GM20431 (cell line): ENCODE measurements around the gene UROS.

Experiments
- in situ Hi-C: fragments of 300-500 bp; cut with MseI, MboI; formaldehyde crosslinking; loops from one replicate; pipeline ENCODE4 v1.15.0; 2020; ENCODE audit warnings: low sequenced_read_pairs; ENCODE audit not compliant: unreplicated experiment

The UROS gene

DNA sequence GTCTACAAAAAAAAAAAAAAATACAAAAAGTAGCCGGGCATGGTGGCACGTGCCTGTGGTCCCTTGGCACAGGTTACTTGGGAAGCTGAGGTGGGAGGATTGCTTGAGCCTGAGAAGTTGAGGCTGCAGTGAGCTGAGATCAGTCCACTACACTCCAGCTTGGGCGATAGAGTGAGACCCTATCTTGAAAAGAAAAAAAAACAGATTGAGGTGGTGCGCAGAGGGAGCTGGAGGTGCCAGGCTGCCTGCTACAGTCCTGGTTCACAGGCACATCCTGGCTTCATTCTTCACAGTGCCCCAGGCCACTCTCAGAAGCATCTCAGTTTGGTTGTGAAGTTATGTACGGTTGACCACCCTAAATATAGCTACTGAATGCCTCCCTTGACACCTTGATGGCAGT lies 52.2 kb downstream of the UROS start:
- in situ Hi-C loops: no loop called here

DNA sequence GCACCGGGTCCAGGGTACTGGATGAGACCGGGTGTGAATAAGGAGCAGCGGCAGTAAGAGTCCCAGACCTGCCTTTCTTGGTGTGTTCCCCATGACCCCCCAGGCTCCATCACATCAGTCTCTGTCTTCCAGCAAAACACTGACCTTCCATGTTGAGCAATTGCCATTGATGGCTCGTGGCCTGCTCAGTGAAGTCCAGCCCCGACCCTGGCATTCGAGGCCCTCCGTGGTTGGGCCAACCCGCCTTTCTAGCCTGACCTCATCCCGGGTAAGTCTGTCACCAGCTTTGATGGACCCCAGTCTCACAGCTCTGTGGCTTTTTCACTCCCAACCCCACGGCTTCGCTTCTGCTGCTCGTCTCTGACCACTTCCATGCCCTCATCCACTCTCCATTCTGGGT lies 53.9 kb downstream of the UROS start:
- in situ Hi-C loops: no loop called here

DNA sequence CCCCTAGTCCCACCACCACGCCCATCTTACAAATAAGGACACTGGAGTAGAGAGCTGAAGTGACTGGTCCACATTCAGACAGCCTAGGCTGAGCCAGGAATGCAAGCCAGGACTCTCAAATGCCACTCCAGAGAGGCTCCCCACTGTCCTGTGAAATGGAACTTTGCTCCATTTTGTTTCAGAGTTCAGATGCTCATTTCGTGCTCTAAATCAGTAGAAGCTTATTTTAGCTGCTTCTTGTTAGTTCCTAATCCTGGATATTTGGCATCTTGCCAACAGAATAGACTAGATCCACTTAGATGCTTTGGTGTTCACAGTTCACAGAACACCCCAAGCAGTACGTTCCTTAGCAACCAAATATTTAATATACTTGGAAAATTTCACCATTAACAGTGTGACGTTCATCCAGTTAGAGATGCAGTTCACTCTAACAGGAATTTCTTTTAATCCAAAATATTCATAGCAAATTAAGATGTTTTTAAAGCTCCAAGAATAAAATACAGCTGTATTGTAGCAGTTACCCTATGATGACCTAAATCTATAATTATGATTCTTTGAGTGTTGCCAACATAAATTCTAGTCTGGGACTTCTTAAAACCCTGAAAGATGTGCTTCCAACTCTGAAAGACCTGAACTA lies 54.7 kb downstream of the UROS start:
- in situ Hi-C loops: no loop called here

DNA sequence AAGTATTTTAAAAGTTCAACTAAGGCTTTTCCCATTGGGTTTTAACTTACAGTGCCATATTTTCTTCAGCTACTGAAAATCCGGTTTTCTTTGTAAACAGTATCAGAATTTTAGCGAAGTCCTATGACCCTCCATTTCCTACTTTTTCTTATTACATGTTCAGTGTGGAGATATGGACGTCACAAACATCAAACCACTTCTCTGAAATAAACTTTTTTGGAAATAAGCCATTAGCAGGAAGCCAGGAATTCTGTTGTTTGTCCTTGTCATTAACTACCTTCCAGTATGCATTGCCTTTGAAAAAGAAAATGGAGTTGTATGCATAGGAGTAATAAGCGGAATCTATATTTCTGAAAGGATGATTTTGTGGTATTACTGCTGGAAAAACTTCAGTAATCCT lies 56.5 kb downstream of the UROS start:
- in situ Hi-C loops: no loop called here

DNA sequence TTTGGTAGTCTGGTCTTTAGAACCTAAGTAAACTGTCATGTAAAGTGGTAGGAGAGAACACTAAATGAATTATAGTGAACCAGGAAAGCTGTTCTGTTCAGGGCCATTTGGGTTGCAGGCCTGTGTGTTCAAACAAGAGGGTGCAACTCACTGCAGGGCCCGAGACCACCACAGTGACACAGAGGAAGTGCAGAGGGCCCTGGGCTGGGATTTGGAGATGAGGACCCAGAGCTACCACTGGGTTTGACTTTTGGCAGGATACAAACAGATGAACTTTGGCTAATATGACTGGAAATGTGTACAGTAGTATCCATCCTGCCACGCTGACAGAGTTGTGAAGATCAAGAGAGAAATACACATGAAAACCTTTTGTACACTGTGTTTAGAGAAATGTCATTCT lies 57.2 kb downstream of the UROS start:
- in situ Hi-C loops: no loop called here

DNA sequence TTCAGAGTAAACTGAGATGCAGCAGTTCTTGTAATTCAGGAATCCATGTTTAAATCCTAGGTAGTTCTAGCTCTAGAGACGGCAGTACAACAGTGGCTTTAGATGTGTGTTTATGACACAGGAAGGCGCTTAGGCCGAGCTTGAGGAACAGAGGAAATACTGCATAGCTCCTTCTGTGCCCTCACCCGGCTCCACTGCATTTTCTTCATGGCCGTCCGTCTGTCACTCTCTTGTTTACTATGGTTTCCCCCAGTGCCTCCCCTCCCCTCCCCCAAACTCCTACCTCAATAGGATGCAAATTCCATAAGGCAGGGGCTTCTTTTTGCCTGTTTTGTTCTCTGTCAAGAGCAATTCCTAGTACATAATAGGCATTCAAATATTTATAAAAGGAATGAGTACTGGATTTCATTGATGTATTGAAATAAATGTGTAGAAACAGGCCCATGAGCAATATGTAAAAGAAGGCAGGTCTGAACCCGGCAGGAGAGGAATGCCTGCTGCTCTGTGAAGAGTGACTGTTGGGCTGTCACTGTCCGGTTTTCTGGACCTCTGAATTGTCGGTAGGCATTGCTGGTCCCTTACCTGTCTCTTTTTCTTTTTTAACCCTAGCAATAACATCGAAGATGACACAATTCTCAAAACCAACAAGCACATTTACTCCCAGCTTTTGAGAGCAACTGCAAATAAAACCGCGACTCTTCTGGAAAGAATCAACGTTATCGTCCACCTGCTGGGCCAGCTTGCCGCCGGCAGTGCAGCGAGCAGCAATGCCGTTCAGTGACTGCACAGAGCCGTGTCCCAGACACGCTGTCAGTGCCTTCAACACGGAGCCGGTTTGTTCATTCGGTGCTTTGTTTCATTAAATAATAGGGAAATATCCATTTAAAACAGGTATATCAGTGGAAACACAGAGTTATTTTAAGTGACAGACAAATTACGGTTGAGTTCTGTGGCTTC lies 60.1 kb downstream of the UROS start:
- in situ Hi-C loops: no loop called here

DNA sequence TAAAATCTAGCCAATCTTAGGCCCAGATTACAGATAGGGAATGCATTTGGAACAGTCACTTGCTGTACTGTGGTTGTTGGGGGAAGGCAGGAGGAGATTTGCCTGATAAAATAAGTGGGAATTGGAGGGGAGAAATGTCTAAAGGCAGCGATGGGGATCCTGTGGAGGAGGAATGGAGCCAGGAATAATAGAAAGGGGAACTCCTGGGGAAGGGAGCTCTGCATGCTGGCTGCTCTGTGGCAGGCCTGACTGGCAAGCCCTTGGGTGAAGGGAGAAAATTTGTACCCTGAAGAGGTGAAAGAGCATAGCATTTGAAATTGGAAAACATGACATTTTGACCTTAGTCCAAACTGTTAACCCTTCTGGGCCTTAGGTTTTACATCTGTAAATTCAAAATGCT lies 61.1 kb downstream of the UROS start:
- in situ Hi-C loops: no loop called here

DNA sequence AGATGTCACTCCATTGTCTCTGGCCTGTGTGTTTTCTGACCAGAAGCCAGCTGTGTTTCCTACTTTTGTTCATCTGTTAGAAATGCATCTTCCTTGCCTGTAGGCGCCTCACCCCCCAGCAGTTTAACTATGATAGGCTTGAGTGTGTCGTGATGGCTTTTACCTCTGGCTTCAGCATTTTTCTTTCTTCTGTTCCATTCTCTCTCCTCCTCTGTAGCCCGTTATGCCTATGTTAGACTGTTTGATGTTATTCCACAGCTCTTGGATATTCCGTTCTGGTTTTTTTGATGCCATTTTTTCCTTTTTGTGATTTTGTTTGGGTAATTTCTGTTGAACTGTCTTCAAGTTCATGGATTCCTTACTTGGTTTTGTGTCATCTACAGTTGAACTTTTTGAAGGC lies 65.3 kb downstream of the UROS start:
- in situ Hi-C loops: no loop called here

DNA sequence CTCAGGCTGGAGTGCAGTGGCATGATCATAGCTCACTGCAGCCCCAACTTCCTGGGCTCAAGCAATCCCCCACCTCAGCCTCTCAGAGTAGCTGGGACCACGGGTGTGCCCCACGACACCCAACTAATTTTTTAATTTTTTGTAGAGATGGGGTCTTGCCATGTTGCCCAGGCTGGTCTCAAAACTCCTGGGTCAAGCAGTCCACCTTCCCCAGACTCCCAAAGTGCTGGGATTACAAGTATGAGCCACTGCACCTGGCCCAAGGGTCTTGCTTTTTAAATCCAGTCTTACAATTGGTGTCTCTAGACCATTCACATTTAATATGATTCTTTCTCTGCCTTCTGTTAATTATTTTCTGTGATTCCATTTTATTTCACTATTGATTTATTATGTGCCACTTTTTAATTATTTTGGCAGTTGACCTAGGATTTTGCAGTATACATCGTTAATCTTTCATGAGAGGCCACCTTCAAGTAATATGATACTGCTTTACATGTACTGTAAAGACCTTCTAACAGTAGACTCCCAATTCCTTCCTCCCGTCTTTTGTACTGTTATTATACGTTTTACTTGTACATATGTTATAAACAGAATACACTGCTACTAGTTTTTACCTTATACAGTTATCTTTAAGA lies 66.1 kb downstream of the UROS start:
- in situ Hi-C loops: no loop called here

DNA sequence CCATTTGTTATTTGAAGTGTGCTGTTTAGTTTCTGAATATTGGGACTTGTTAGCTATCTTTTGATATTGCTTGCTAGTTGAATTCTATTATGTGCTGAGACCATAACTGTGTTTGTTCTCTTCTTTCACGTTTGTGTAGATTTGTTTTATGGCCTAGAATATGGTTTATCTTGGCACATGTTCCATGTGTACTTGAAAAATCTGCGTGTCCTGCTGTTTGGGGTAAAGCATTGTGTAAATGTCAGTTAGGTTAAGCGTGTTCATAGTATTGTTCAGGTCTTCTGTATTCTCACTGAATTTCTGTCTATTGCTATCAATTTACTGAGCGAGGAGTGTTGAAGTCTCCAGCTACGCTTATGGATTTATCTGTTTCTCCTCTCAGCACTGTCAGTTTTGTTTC lies 66.9 kb downstream of the UROS start:
- in situ Hi-C loops: no loop called here

DNA sequence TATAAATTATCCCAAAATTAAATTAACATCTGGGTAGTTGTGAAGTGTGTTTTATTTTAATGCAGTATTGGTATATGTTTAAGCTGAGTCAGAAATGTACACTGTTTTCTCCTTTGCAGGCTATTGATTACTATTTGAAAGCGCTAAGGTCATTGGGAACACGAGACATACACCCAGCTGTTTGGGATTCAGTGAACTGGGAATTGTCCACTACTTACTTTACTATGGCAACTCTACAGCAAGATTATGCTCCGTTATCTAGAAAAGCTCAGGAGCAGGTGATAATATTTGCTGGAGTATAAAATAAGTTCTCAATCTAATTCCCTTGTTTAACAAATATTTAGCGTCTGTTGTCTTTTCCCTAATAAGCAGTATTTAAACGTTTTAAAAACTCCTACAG lies 75.6 kb downstream of the UROS start:
- in situ Hi-C loops: no loop called here

DNA sequence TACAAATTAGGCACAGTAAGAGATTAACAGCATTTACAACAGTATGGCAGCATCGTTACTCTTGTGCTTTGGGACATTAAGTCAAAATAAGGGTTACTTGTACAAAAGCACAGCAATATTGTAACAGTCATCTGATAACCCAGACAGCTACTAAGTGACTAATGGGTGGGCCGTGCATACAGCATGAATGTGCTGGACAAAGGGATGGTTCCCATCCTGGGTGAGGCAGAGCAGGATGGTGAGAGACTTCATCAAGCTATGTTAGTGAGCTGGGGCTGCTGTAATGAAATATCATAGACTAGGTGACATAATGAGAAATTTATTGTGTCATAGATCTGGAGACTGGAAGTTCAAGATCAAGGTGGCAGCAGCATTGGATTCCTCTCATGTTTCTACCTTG lies 78.1 kb downstream of the UROS start:
- in situ Hi-C loops: no loop called here

DNA sequence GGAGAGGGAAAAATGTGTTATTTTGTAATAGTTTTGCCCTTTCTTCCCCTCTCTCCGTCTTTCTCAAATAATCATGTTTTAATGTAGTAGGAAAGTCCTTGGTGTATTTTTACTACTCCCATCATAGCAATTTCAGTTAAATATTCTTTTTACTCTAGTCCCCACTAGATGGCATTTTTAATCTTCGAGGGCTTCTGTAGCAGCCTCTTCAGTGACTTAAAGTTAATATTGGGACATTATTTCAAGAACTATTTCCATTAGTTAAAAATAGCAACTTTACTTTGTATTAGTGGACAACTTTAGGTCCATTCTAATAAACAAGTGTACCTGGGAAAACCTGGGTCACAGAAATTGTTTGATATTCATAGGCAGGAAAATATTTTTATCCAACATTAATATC lies 80.6 kb downstream of the UROS start:
- in situ Hi-C loops: no loop called here

DNA sequence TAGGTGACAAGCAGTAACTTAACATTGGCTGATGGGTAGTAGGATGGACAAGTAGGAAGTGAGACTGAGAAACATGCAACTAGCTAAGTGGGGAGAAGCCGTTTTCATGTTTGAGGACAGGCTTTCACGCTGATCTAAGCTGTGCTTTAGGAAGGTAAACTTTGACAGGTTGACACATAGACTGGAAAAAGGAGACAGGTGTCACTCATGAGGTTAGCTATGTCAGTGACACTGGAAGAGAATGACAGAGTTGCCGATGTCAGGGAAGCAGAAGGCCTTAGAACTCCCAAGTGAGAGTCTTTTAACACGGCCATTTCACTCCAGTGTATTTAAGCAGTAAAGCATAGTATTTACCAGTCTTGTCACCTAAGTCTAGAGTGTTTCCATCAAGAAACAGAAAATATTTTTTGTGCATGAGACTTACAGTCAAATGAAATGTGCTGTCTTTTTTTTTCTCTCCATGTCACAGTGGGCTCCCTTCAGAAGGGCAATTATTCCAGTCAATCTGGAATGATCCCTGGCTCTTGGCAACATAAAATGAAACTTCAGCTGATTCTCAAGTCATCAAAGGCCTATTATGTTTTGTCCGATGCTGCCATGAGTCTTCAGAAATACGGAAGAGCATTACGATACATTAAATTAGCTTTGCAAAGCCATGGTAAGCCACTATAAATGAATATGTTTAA lies 82.9 kb downstream of the UROS start:
- in situ Hi-C loops: no loop called here
